ENCODE measurements around the gene LDLRAD3. TPM values are rescaled to one million over a fixed set of nuclear protein-coding genes. Genes with fewer than 3 reads are reported as not detected.
"Not testable (repeated sequence)": the region's sequence is repeated elsewhere in the genome, so short reads cannot be mapped to it uniquely, and the experiment has no call there.

LDLRAD3 gene
- total RNA-seq, 1 donor from 2014 or later = 39.1 TPM

DNA sequence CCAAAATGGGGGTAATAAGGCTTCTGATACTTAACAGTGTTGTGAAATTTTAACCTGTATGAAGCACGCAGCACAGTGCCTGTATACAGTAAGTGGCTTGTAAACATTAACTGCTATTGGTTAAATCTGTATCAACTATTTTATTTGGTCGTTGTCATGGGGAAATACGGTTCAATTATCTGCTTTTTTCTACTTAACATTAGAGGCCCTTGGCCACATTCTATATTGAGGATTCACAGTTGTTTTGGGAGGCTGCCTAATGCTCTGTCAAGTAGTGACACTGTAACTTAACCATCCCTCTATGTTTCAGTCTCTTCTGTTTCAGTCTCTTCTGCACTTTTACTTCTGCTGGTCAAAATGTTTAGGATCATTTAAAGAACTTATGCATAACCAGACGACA is 95.6 kb downstream of the LDLRAD3 start:
- no peak overlapping the region for H3K4me3 Mint-ChIP-seq
- peaks cover 20% of the 10 kb centered on the region for H3K4me1 Mint-ChIP-seq
- no peaks in the 10 kb centered on the region for H3K9me3 Mint-ChIP-seq
- peaks cover 5% of the 10 kb centered on the region for H3K36me3 Mint-ChIP-seq
- H3K27me3 Mint-ChIP-seq (ENCODE audit: low read depth) = no peaks in the 10 kb centered on the region
- TF ChIP-seq, protein P1, sequence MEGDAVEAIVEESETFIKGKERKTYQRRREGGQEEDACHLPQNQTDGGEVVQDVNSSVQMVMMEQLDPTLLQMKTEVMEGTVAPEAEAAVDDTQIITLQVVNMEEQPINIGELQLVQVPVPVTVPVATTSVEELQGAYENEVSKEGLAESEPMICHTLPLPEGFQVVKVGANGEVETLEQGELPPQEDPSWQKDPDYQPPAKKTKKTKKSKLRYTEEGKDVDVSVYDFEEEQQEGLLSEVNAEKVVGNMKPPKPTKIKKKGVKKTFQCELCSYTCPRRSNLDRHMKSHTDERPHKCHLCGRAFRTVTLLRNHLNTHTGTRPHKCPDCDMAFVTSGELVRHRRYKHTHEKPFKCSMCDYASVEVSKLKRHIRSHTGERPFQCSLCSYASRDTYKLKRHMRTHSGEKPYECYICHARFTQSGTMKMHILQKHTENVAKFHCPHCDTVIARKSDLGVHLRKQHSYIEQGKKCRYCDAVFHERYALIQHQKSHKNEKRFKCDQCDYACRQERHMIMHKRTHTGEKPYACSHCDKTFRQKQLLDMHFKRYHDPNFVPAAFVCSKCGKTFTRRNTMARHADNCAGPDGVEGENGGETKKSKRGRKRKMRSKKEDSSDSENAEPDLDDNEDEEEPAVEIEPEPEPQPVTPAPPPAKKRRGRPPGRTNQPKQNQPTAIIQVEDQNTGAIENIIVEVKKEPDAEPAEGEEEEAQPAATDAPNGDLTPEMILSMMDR (IDR thresholded peaks at IDR 0.05; ENCODE audit: unreplicated experiment) = no peak
- DNase-seq (ENCODE audit: low spot score in 2 of 2, unreplicated experiment in 2 of 2) = no peak
- H3K27ac Mint-ChIP-seq = no peak overlapping the region

DNA sequence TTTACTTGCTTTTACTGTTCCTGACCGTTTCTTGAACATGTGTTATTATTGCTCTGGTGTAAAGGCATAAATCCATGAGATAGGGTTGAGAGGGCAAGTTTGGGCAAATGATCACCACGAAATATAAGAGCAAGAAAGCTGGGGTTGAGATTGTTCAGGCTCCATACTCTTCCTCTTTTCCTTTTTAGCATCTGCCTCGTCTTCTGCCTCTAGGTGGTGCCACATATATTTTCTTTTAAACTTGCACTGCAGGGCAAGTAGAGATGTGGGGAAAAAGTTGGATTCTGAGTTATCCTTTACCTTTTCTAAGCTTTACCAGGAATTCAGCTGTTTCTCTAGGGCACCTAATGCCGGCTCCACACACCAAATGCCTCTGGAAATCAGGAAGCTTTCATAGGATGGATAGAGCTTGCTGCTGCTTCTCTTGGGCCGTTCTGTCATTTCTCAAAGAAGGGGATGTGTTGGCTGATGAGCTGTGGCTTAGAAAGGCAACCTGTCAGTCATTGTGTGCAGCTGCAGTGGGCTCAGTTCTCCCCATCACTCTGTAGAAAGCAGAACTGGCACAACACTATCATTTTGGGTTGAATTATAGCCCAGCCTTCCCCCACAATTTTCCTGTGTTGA is 98.2 kb downstream of the LDLRAD3 start:
- DNase-seq (ENCODE audit: low spot score in 2 of 2, unreplicated experiment in 2 of 2) = no peak
- Mint-ChIP-seq H3K36me3 (peaks cover 7% of the 10 kb centered on the region), H3K27ac (no peak overlapping the region), H3K27me3 (ENCODE audit: low read depth) (no peaks in the 10 kb centered on the region), H3K9me3 (peaks cover 6% of the 10 kb centered on the region), H3K4me3 (no peak overlapping the region), H3K4me1 (peaks cover 7% of the 10 kb centered on the region)
- TF ChIP-seq, protein P1 (IDR thresholded peaks at IDR 0.05; ENCODE audit: unreplicated experiment) = no peak

DNA sequence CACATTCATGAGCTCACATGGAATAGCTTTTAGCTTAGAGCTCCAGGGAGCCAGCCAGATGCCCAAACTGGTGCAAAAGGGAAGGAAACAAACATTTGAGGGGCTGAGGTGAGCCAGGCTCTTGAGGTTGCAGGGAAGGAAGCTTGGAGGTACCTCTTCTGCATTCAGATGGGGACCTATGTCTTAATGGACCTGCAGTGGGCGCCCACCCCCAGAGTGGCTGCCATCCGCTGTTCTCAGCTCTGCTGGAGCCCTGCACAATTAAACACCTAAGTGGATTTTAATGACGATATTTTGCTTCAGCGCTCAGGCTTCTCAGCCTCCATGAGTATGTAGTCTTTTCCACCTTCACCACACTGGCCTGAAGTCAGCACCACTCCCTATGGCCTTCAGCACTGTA is 100.8 kb downstream of the LDLRAD3 start:
- peaks cover 20% of the 10 kb centered on the region for H3K4me1 Mint-ChIP-seq
- peaks cover 7% of the 10 kb centered on the region for H3K36me3 Mint-ChIP-seq
- peaks cover 6% of the 10 kb centered on the region for H3K9me3 Mint-ChIP-seq
- no peaks in the 10 kb centered on the region for H3K27me3 Mint-ChIP-seq (ENCODE audit: low read depth)
- TF ChIP-seq, protein P1 (IDR thresholded peaks at IDR 0.05; ENCODE audit: unreplicated experiment) = no peak
- H3K4me3 Mint-ChIP-seq = no peak overlapping the region
- no peak for DNase-seq (ENCODE audit: low spot score in 2 of 2, unreplicated experiment in 2 of 2)
- peak overlapping the region; percentile 35 for H3K27ac Mint-ChIP-seq

DNA sequence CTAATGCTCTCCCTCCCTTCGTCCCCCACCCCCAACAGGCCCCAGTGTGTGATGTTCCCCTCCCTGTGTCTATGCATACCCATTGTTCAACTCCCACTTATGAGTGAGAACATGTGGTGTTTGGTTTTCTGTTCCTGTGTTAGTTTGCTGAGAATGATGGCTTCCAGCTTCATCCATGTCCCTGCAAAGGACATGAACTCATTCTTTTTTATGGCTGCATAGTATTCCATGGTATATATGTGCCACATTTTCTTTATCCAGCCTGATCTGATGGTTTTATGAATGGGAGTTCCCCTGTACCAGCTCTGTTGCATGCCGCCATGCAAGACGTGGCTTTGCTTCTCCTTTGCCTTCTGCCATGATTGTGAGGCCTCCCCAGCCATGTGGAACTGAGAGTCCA is 102.1 kb downstream of the LDLRAD3 start:
- not testable (repeated sequence) for H3K27ac Mint-ChIP-seq; H3K9me3 Mint-ChIP-seq; DNase-seq (ENCODE audit: low spot score in 2 of 2, unreplicated experiment in 2 of 2); H3K27me3 Mint-ChIP-seq (ENCODE audit: low read depth); H3K36me3 Mint-ChIP-seq; H3K4me3 Mint-ChIP-seq
- H3K4me1 Mint-ChIP-seq = peaks cover 26% of the 10 kb centered on the region

DNA sequence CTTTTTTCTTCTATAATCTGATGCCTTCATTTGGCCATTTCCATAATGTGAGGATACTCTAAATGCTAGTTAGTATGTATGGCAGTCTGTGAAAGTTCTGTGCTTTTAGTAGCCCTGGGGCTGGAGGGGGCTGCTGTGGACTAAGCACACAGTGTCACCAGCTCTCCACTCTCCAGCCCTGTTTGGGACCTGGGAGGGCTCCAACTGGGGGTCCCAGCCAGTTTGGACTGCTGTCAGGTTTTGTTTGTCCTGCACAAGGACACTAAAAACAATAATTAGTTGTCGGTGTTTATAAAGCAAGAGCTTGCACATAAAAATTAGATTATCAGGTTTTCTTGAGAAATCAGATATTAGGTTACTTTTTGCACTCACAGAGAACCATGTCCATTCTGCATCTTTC is 103.1 kb downstream of the LDLRAD3 start:
- H3K9me3 Mint-ChIP-seq = peaks cover 6% of the 10 kb centered on the region
- no peaks in the 10 kb centered on the region for H3K27me3 Mint-ChIP-seq (ENCODE audit: low read depth)
- DNase-seq (ENCODE audit: low spot score in 2 of 2, unreplicated experiment in 2 of 2) = no peak
- peaks cover 7% of the 10 kb centered on the region for H3K36me3 Mint-ChIP-seq
- peaks cover 26% of the 10 kb centered on the region for H3K4me1 Mint-ChIP-seq
- no peak overlapping the region for H3K4me3 Mint-ChIP-seq
- TF ChIP-seq, protein P1 (IDR thresholded peaks at IDR 0.05; ENCODE audit: unreplicated experiment) = no peak
- no peak overlapping the region for H3K27ac Mint-ChIP-seq

DNA sequence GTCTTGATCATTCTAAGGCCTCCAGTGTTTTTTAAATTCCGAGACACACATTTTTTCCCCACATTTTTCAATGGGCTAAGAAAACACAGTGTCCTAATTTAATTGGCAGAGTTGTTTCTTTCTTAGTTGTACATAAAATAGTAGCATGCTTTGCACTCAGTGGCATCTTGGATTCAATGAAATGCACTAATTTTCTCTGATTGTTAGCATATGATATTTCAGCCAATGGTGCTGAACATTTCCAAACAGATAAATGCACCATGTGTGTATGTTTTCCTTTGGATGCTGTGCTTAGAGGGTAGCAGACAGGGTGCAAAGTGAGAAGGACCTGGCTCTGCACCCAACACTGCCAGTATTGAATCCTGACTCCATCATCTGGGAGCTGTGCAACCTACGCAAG is 103.5 kb downstream of the LDLRAD3 start:
- Mint-ChIP-seq H3K9me3 (peaks cover 6% of the 10 kb centered on the region), H3K36me3 (peaks cover 7% of the 10 kb centered on the region), H3K4me3 (no peak overlapping the region), H3K27me3 (ENCODE audit: low read depth) (no peaks in the 10 kb centered on the region), H3K27ac (no peak overlapping the region), H3K4me1 (peaks cover 30% of the 10 kb centered on the region)
- no peak for DNase-seq (ENCODE audit: low spot score in 2 of 2, unreplicated experiment in 2 of 2)
- TF ChIP-seq, protein P1 (IDR thresholded peaks at IDR 0.05; ENCODE audit: unreplicated experiment) = no peak
